ENCODE measurements around the gene URI1.
A peak's percentile ranks its signal among the peaks of the same experiment; 100 is the strongest.

The URI1 gene

GRCh38 chr19:29936409-29936808, 5.6 kb upstream of the URI1 start:
- no peak for TF ChIP-seq CTCF (IDR thresholded peaks at IDR 0.05; ENCODE audit: borderline replicate concordance, control extremely low read depth, extremely low read depth, insufficient read depth, missing control alignments)

GRCh38 chr19:29939628-29940027, 2.4 kb upstream of the URI1 start:
- no peak for DNase-seq (ENCODE audit: low spot score)
- no peak for TF ChIP-seq CTCF (IDR thresholded peaks at IDR 0.05; ENCODE audit: borderline replicate concordance, control extremely low read depth, extremely low read depth, insufficient read depth, missing control alignments)
- in situ Hi-C loops (cut with MboI; ENCODE audit: low sequenced_read_pairs, unreplicated experiment), result no loop called here

More at GRCh38 chr19:29936409-29936808, 5.6 kb upstream of the URI1 start:
- in situ Hi-C loops (cut with MboI; ENCODE audit: low sequenced_read_pairs, unreplicated experiment), result no loop called here
- DNase-seq (ENCODE audit: low spot score), result no peak

GRCh38 chr19:29940971-29941585, 961 bp upstream of the URI1 start:
- in situ Hi-C loops (cut with MboI; ENCODE audit: low sequenced_read_pairs, unreplicated experiment), result no loop called here
- DNase-seq (ENCODE audit: low spot score), result no peak
- TF ChIP-seq CTCF (IDR thresholded peaks at IDR 0.05; ENCODE audit: borderline replicate concordance, control extremely low read depth, extremely low read depth, insufficient read depth, missing control alignments), result no peak

GRCh38 chr19:29942404-29943261, 594 bp downstream of the URI1 start:
- peak; percentile 84 for DNase-seq (ENCODE audit: low spot score)
- TF ChIP-seq CTCF (IDR thresholded peaks at IDR 0.05; ENCODE audit: borderline replicate concordance, control extremely low read depth, extremely low read depth, insufficient read depth, missing control alignments), result no peak
- in situ Hi-C loops (cut with MboI; ENCODE audit: low sequenced_read_pairs, unreplicated experiment), result no loop called here

GRCh38 chr19:29943615-29944014, 1.6 kb downstream of the URI1 start:
- in situ Hi-C loops (cut with MboI; ENCODE audit: low sequenced_read_pairs, unreplicated experiment), result no loop called here
- no peak for TF ChIP-seq CTCF (IDR thresholded peaks at IDR 0.05; ENCODE audit: borderline replicate concordance, control extremely low read depth, extremely low read depth, insufficient read depth, missing control alignments)
- no peak for DNase-seq (ENCODE audit: low spot score)

GRCh38 chr19:29944390-29945012, 2.5 kb downstream of the URI1 start:
- DNase-seq (ENCODE audit: low spot score), result no peak
- no peak for TF ChIP-seq CTCF (IDR thresholded peaks at IDR 0.05; ENCODE audit: borderline replicate concordance, control extremely low read depth, extremely low read depth, insufficient read depth, missing control alignments)
- in situ Hi-C loops (cut with MboI; ENCODE audit: low sequenced_read_pairs, unreplicated experiment), result no loop called here
